ENCODE measurements around the gene NBAS. TPM values are rescaled to one million over a fixed set of nuclear protein-coding genes. Genes with fewer than 3 reads are reported as not detected.

The NBAS gene
- total RNA-seq, 1 experiment from 2014 or later, result 32.5 TPM

GRCh38 chr2:15472876-15473275 lies 88.3 kb downstream of the NBAS start:
- no peaks in the 10 kb centered on the region for H3K27me3 ChIP-seq (ENCODE audit: insufficient read depth, low read length)
- H2BK20ac ChIP-seq (ENCODE audit: low read depth, low read length, poor library complexity, severe bottlenecking), result no peak overlapping the region
- H3K27me3 Mint-ChIP-seq (ENCODE audit: low read depth), result no peaks in the 10 kb centered on the region
- H3K9ac ChIP-seq (ENCODE audit: extremely low read depth, insufficient read length, low read length), result no peak overlapping the region
- no peak overlapping the region for H3K4ac ChIP-seq (ENCODE audit: low read depth, low read length)
- H3K79me1 ChIP-seq (ENCODE audit: insufficient read depth, low read depth, low read length, poor library complexity, severe bottlenecking), result no peaks in the 10 kb centered on the region
- no peaks in the 10 kb centered on the region for H3K9me3 ChIP-seq (ENCODE audit: control insufficient read depth, low read depth, low read length)
- H3K79me2 ChIP-seq (ENCODE audit: insufficient read depth, low read length), result no peaks in the 10 kb centered on the region
- H3K4me2 ChIP-seq (ENCODE audit: insufficient read depth, insufficient read length, low read length), result no peak overlapping the region
- no CpG with 5 or more reads among the region's 4 CpGs for WGBS (ENCODE audit: extremely low coverage, insufficient read length, low lambda C conversion rate)
- H4K8ac ChIP-seq (replicated peaks; ENCODE audit: insufficient read length, low read depth, low read length), result no peak overlapping the region
- H3K14ac ChIP-seq (ENCODE audit: insufficient read depth, low read length), result no peak overlapping the region
- H3T11ph ChIP-seq (ENCODE audit: low read length), result no peak overlapping the region
- no peak overlapping the region for H2BK120ac ChIP-seq (ENCODE audit: low read depth, low read length, poor library complexity, severe bottlenecking)
- no peak for DNase-seq
- no peaks in the 10 kb centered on the region for H3K4me1 Mint-ChIP-seq
- no peak overlapping the region for H4K5ac ChIP-seq (ENCODE audit: insufficient read length, low read depth, low read length)
- H3K36me3 Mint-ChIP-seq (ENCODE audit: insufficient read depth in 1 of 3, low read depth in 3 of 3), result peaks cover 15 to 34% (median 19%) of the 10 kb centered on the region in 3 experiments; a peak in 5 of 7 replicates
- no peaks in the 10 kb centered on the region for H3K4me1 ChIP-seq (ENCODE audit: insufficient read depth, low read length)
- H3K23ac ChIP-seq (ENCODE audit: insufficient read length, low read depth, low read length), result no peak overlapping the region
- H3K56ac ChIP-seq (ENCODE audit: insufficient read length, low read depth, low read length), result no peak overlapping the region
- no peak overlapping the region for H2BK5ac ChIP-seq (ENCODE audit: insufficient read length, low read length)
- no peak for TF ChIP-seq CTCF (conservative IDR thresholded peaks at IDR 0.05)
- H4K91ac ChIP-seq (ENCODE audit: insufficient read length, low read depth, low read length), result no peak overlapping the region
- H3K18ac ChIP-seq (ENCODE audit: insufficient read length, low read depth, low read length), result no peak overlapping the region
- H3K9me3 Mint-ChIP-seq, result no peaks in the 10 kb centered on the region
- H2AFZ ChIP-seq (ENCODE audit: low read length), result no peak overlapping the region
- no peak overlapping the region for H2BK12ac ChIP-seq (ENCODE audit: insufficient read length, low read depth, low read length)
- no peak overlapping the region for H3K4me3 Mint-ChIP-seq
- no peaks in the 10 kb centered on the region for H4K20me1 ChIP-seq (ENCODE audit: control insufficient read depth, insufficient read depth, insufficient read length)
- H2BK15ac ChIP-seq (ENCODE audit: low read depth, low read length), result no peak overlapping the region
- no peak overlapping the region for H2AK5ac ChIP-seq (ENCODE audit: insufficient read length, low read length)
- H3K27ac Mint-ChIP-seq, result no peak overlapping the region
- no peak overlapping the region for H3K27ac ChIP-seq (ENCODE audit: insufficient read length, low read depth, low read length)
- no peaks in the 10 kb centered on the region for H3K23me2 ChIP-seq (ENCODE audit: insufficient read length, low read depth, low read length, poor library complexity, severe bottlenecking)
